Sigmoid colon (tissue), 7 donors: ENCODE results near the gene FAM163B. TPM values are rescaled to one million over a fixed set of nuclear protein-coding genes. Genes with fewer than 3 reads are reported as not detected.

ENCODE experiments used
- DNase-seq: peaks from one replicate; pipeline ENCODE4 v3.0.0-alpha.2; 2019
- H3K27ac ChIP-seq, 4 donors: fragments of 200-600 bp; sonication (generic); one replicate each; pipeline ENCODE4 v1.5.1; 2016 to 2019; ENCODE audit warnings: mild to moderate bottlenecking in 1 of 4
- H3K27me3 ChIP-seq, 3 donors: fragments of 200-600 bp; sonication (generic); one replicate each; pipeline ENCODE4 v1.5.1; 2019; ENCODE audit warnings: mild to moderate bottlenecking in 1 of 3
- H3K36me3 ChIP-seq, 4 donors: fragments of 200-600 bp; sonication (generic); one replicate each; pipeline ENCODE4 v1.5.1; 2016 to 2019
- H3K4me1 ChIP-seq, 4 donors: fragments of 200-600 bp; sonication (generic); one replicate each; pipeline ENCODE4 v1.5.1; 2017 to 2019
- H3K4me3 ChIP-seq, 4 donors: fragments of 200-600 bp; sonication (generic); one replicate each; pipeline ENCODE4 v1.5.1; 2017 to 2019; ENCODE audit warnings: mild to moderate bottlenecking in 2 of 4, moderate library complexity in 1 of 4
- H3K9me3 ChIP-seq, 4 donors: fragments of 200-600 bp in 3 of 4; sonication (generic) in 3 of 4; one replicate each; pipeline versions ENCODE4 v1.5.1 to v1.6.1; 2013 to 2019
- CTCF ChIP-seq, 4 experiments: fragments of 450-650 bp in 3 of 4; fragments of 200-600 bp in 1 of 4; IDR thresholded peaks; one replicate each; pipeline ENCODE4 v1.5.1; 2016 to 2019; ENCODE audit warnings: antibody characterized with exemption in 4 of 4, mild to moderate bottlenecking in 3 of 4, moderate library complexity in 2 of 4
- EP300 ChIP-seq, 4 donors: sonication (generic); formaldehyde crosslinking; IDR thresholded peaks; one replicate each; pipeline ENCODE4 v1.6.1; 2017; ENCODE audit warnings: antibody characterized with exemption in 4 of 4
- POLR2A ChIP-seq, 2 donors: fragments of 450-650 bp; IDR thresholded peaks; one replicate each; pipeline ENCODE4 v1.6.1; 2016; ENCODE audit warnings: antibody characterized with exemption in 2 of 2, mild to moderate bottlenecking in 2 of 2, moderate library complexity in 2 of 2
- POLR2AphosphoS5 ChIP-seq, 4 donors: sonication (generic); formaldehyde crosslinking; IDR thresholded peaks; one replicate each; pipeline ENCODE4 v1.6.1; 2017; ENCODE audit warnings: antibody characterized with exemption in 4 of 4
- WGBS, 2 donors: extraction: QIAGEN DNeasy Blood & Tissue Kit; methylation state at CpG; one replicate each; pipeline ENCODE4 v1.1.7; 2013; 5-methylcytosine and 5-hydroxymethylcytosine counted together
- intact Hi-C: fragments of 100-400 bp; cut with DNase I; formaldehyde crosslinking; loops from one replicate; pipeline ENCODE4 v1.15.1; 2023
- polyA plus RNA-seq, 3 donors: library from polyadenylated mRNA; stranded (reverse); fragments of 200-250 nt; gene quantifications; one replicate each; pipeline ENCODE4 v1.2.3, GENCODE V29; 2013
- total RNA-seq, 4 donors: library from RNA; depleted of rRNA; stranded (reverse); fragments of >200 nt; gene quantifications; one replicate each; pipeline ENCODE4 v1.1.0, GENCODE V29; 2016
- donor health status: healthy with polysubstance abuse.
- donor health status: Bipolar disorder and iron deficiency.
- donor health status: healthy.

The FAM163B gene
- total and polyA plus RNA-seq, 7 donors, result 0.29 to 2.4 (median 1.2) TPM; not detected in 1

GRCh38 chr9:133563291-133563796 is 45.8 kb downstream of the FAM163B start:
- WGBS, 2 donors, result 6 to 17% methylated on average over 14 of the region's 14 CpGs
- H3K4me1 ChIP-seq, result peaks cover 0 to 51% (median 44%) of the 10 kb centered on the region in 4 donors

GRCh38 chr9:133562611-133563290 is 46.4 kb downstream of the FAM163B start:
- intact Hi-C loops, result no loop called here
- peaks cover 0 to 57% (median 50%) of the 10 kb centered on the region in 4 donors for H3K4me1 ChIP-seq
- H3K27me3 ChIP-seq, result no peaks in the 10 kb centered on the region
- peak overlapping the region; percentile 13 to 64 (median 48) for H3K27ac ChIP-seq
- WGBS, 2 donors, result 89 to 93% methylated on average over 54 of the region's 54 CpGs
- DNase-seq, result no peak
- TF ChIP-seq POLR2AphosphoS5 (IDR thresholded peaks at IDR 0.05), result no peak
- no peak for TF ChIP-seq POLR2A (IDR thresholded peaks at IDR 0.05)
- no peak for TF ChIP-seq CTCF (IDR thresholded peaks at IDR 0.05)
- TF ChIP-seq EP300 (IDR thresholded peaks at IDR 0.05), result no peak
- H3K36me3 ChIP-seq, result no peaks in the 10 kb centered on the region
- H3K9me3 ChIP-seq, result no peaks in the 10 kb centered on the region
- H3K4me3 ChIP-seq, result no peak overlapping the region

More at GRCh38 chr9:133563291-133563796, 45.8 kb downstream of the FAM163B start:
- H3K9me3 ChIP-seq, result no peaks in the 10 kb centered on the region
- no peaks in the 10 kb centered on the region for H3K27me3 ChIP-seq
- TF ChIP-seq POLR2AphosphoS5 (IDR thresholded peaks at IDR 0.05), result peak in 1 of 4 donors; percentile 25
- no peak for TF ChIP-seq POLR2A (IDR thresholded peaks at IDR 0.05)
- no peak for TF ChIP-seq CTCF (IDR thresholded peaks at IDR 0.05)
- no peak for TF ChIP-seq EP300 (IDR thresholded peaks at IDR 0.05)
- H3K27ac ChIP-seq, result peak overlapping the region; percentile 13 to 64 (median 48)
- H3K4me3 ChIP-seq, result no peak overlapping the region
- no peaks in the 10 kb centered on the region for H3K36me3 ChIP-seq
- DNase-seq, result peak; percentile 84
- intact Hi-C loops, result no loop called here

DNA sequence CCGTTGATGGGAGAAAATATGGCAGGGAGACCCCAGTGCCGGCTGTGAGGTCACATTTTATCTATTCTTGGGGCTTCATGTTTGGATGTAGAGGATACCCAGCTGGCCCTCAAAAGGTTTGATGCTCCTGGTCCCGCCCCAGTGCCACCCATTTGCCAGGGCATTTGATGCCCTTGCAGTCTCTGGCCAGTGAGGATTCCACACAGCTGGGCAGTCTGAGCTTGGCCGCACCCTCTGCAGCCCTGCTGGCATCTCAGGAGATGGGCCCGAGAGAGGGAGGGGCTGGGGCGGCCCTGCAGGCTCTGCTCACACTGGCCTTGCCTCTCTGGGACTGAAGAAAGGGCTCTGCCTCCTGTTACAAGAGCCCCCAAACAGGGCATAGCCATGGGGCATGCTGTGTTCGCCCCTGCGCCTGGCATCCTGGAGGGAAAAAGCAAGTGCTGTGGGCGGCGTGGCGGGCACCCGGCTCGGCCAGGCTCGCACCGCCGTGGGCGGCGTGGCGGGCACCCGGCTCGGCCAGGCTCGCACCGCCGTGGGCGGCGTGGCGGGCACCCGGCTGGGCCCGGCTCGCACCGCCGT is 47.1 kb downstream of the FAM163B start:
- intact Hi-C loops, result no loop called here
- Histone ChIP-seq H3K4me1 (peaks cover 0 to 59% (median 50%) of the 10 kb centered on the region in 4 donors), H3K36me3 (no peaks in the 10 kb centered on the region), H3K27me3 (no peaks in the 10 kb centered on the region), H3K4me3 (no peak overlapping the region), H3K9me3 (no peaks in the 10 kb centered on the region), H3K27ac (no peak overlapping the region)
- WGBS, 2 donors, result 87 to 88% methylated on average over 32 of the region's 32 CpGs
- no peak for TF ChIP-seq CTCF (IDR thresholded peaks at IDR 0.05)
- no peak for TF ChIP-seq POLR2A (IDR thresholded peaks at IDR 0.05)
- no peak for TF ChIP-seq POLR2AphosphoS5 (IDR thresholded peaks at IDR 0.05)
- no peak for TF ChIP-seq EP300 (IDR thresholded peaks at IDR 0.05)
- DNase-seq, result no peak

DNA sequence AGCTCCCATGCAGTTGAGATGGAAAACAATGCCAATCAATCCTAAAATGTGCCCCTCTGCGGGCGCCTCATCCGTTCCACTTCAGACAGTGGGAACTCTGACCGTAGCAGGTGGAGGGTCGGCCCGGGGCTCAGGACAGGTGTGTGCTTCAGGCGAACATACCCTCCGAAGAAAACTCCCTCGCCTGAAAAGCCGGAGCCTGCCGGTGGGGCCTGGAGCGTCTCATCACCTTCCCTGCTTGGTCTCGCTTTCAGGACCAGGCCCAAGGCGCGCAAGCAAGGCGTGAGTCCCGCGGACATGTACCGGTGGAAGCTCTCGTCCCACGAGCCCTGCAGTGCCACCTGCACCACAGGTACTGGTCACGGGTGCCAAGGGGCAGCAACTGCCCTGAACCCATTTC is 48.2 kb downstream of the FAM163B start:
- Histone ChIP-seq H3K27me3 (no peaks in the 10 kb centered on the region), H3K4me3 (no peak overlapping the region), H3K4me1 (peaks cover 0 to 53% (median 47%) of the 10 kb centered on the region in 4 donors), H3K36me3 (peaks cover 0 to 1% (median 0%) of the 10 kb centered on the region in 4 donors), H3K27ac (peak overlapping the region in 1 of 4 donors; percentile 30), H3K9me3 (no peaks in the 10 kb centered on the region)
- TF ChIP-seq POLR2A (IDR thresholded peaks at IDR 0.05), result no peak
- no peak for TF ChIP-seq EP300 (IDR thresholded peaks at IDR 0.05)
- no peak for TF ChIP-seq POLR2AphosphoS5 (IDR thresholded peaks at IDR 0.05)
- no peak for TF ChIP-seq CTCF (IDR thresholded peaks at IDR 0.05)
- DNase-seq, result no peak
- 95 to 96% methylated on average over 22 of the region's 22 CpGs for WGBS, 2 donors
- intact Hi-C loops, result no loop called here
